BJ (cell line): ENCODE data around the gene TRPM2. TPM values are rescaled to one million over a fixed set of nuclear protein-coding genes. Genes with fewer than 3 reads are reported as not detected.

Experiments
- CTCF ChIA-PET: fragments of 350-600 bp; formaldehyde crosslinking; extraction: SDS; loops from one replicate; lab custom pipeline; 2021; ENCODE audit warnings: antibody characterized with exemption, inconsistent platforms; lab: Yijun Ruan, JAX
- POLR2A ChIA-PET: fragments of 300-600 bp; sonication (Branson Sonifier 250); formaldehyde crosslinking; extraction: SDS; loops from one replicate; lab custom pipeline; 2021; ENCODE audit warnings: antibody characterized with exemption; lab: Charles Lee
- DNase-seq: peaks from one replicate; pipeline ENCODE4 v3.0.0-alpha.2; 2011; ENCODE audit warnings: low read depth
- H3K27me3 ChIP-seq: 2 replicates; pipeline ENCODE4 v1.6.0; 2011; ENCODE audit warnings: low read length; ENCODE audit not compliant: control insufficient read depth, insufficient read depth
- H3K36me3 ChIP-seq: 2 replicates; pipeline ENCODE4 v1.5.1; 2011; ENCODE audit warnings: low read length; ENCODE audit not compliant: control insufficient read depth, insufficient read depth
- H3K4me3 ChIP-seq: 2 replicates; pipeline ENCODE4 v1.5.1; 2011; ENCODE audit warnings: low read depth, mild to moderate bottlenecking, control low read depth, low read length
- CTCF ChIP-seq: IDR thresholded peaks from 2 replicates; pipeline ENCODE4 v1.5.1; 2011; ENCODE audit warnings: low read depth, mild to moderate bottlenecking, control low read depth, inconsistent platforms, low read length, moderate library complexity; ENCODE audit not compliant: insufficient read depth
- polyA plus RNA-seq: library from polyadenylated mRNA; depleted of rRNA; stranded (reverse); fragments of >200 nt; gene quantifications from 2 replicates; pipeline ENCODE4 v1.2.3, GENCODE V29; 2011

The TRPM2 gene
- polyA plus RNA-seq, 1 experiment, result not detected

GRCh38 chr21:44425307-44425894 is 72.0 kb downstream of the TRPM2 start:
- Histone ChIP-seq H3K27me3 (no peaks in the 10 kb centered on the region), H3K36me3 (no peaks in the 10 kb centered on the region), H3K4me3 (no peak overlapping the region)
- POLR2A ChIA-PET, result no interaction called here
- CTCF ChIA-PET, result no interaction called here
- no peak for DNase-seq
- TF ChIP-seq CTCF, result no peak

GRCh38 chr21:44425895-44426662 is 72.7 kb downstream of the TRPM2 start:
- H3K27me3 ChIP-seq, result no peaks in the 10 kb centered on the region
- H3K36me3 ChIP-seq, result no peaks in the 10 kb centered on the region
- H3K4me3 ChIP-seq, result no peak overlapping the region
- ChIA-PET CTCF (no interaction called here), POLR2A (no interaction called here)
- no peak for TF ChIP-seq CTCF
- no peak for DNase-seq

GRCh38 chr21:44426663-44427191 is 73.3 kb downstream of the TRPM2 start:
- CTCF ChIA-PET, result no interaction called here
- POLR2A ChIA-PET, result no interaction called here
- no peak for TF ChIP-seq CTCF
- Histone ChIP-seq H3K27me3 (no peaks in the 10 kb centered on the region), H3K4me3 (no peak overlapping the region), H3K36me3 (no peaks in the 10 kb centered on the region)
- DNase-seq, result no peak

GRCh38 chr21:44427241-44428120 is 74.1 kb downstream of the TRPM2 start:
- Histone ChIP-seq H3K27me3 (no peaks in the 10 kb centered on the region), H3K4me3 (no peak overlapping the region), H3K36me3 (no peaks in the 10 kb centered on the region)
- POLR2A ChIA-PET, result no interaction called here
- DNase-seq, result no peak
- no peak for TF ChIP-seq CTCF
- CTCF ChIA-PET, result no interaction called here
